Raji (cell line): ENCODE data around the gene CHSY1.

Experiments used
- POLR2A ChIP-seq: IDR thresholded peaks from 2 replicates; pipeline ENCODE4 v1.6.1; 2011; ENCODE audit warnings: low read depth, low read length, control low read depth; ENCODE audit not compliant: insufficient read depth

The CHSY1 gene

DNA sequence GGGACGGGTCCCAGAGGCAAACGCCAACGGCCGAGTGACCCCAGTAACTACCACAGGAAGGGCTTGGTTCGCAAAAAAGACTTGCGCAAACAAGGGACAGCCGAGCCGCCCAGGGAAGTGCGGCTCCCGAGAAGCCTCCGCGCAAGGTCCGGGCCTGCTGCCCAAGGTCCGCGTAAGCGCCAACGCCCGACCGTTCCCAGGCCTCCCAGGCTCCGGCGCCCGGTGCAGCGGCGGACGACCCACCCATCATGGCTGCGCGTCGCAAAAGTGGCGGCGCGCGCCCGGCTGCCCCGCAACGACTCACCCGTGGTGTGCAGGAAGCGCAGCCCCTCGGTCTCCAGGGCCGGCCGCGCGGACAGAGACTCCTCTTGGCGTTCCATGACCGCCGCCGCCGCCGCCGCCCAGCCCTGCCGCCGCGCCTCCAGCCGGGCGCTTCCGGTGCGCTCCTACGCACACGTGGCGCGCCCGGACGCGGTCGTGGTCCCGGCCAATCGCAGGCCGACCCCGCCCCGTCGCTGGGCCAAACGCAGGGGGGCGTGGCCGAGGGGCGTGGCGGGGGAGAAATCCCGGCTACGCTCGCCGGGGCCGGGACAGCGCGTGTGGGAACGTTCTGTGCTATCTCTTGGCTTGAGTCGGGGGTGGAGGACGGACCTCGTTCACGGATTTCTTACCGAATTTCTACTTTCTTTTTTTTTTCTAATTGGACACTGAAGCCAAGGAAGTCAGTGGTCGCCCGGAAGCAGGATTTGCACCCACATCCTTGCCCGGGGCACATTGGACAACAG is 25.4 kb upstream of the CHSY1 start, which contains the start of gene SELENOS:
SELENOS (minus strand) TSS at position 448 of the 785 bp plus-strand sequence; CDS start at position 380, 68 bp downstream.
- peak; percentile 64 for TF ChIP-seq POLR2A

GRCh38 chr15:101276501-101277037 is 24.7 kb upstream of the CHSY1 start:
- TF ChIP-seq POLR2A: no peak

- no peak for TF ChIP-seq POLR2A
These were observed 23.2 kb upstream of the CHSY1 start for GRCh38 chr15:101275018-101275417.

DNA sequence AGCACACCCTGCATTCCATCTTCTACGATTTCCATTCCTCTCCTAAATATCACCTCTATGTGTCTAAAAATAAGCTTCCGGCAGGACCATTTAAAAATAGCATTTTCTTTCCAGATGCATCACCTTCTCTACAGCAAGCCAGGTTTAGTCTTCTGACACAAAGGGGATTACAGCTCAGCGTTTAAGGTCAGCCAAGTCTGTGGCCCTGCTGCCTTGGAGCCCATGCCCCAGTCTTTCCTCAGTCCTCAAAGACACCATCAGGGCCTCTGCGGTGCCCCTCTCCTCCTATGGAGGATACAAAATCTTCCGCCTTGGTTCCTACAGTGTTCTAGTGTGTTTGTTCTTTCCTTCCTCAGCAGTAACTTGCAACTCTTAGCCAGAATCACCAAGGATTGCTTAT is 21.7 kb upstream of the CHSY1 start:
- no peak for TF ChIP-seq POLR2A

GRCh38 chr15:101272584-101272983 is 20.7 kb upstream of the CHSY1 start:
- no peak for TF ChIP-seq POLR2A

DNA sequence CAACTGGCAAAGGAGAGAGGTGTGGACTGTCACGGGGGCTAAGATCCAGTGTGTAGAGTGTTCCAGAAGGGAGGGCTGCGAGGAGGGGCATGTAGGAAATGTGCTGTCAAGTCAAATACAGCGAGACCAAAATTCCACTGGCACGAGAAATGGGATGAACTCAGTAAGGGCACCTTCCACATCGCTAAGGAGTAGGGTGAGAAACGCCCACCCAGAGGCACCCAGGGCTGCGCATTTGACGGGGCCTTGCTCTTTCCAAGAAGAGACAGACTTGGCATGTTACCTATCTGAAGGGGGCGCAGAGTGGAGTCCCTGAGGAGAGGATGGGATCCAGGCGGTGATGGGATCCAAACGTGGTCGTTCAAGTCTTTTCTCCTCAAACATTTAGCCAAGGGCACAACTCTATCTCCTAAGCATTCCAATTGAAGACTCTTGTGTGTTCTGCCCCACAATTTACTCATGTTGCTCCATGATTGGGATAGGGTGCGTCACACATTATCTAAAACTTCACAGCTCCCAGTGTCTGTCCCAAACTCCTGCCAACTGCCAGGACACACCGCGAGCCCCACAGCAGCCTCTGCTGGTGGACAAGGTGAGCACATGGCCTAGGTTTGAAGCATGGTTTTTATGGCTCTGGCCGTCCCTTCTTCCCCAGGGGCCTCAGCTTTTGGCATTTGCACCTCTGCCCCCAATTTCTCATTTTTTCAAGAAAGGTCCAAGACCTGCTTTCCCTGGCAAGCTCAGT is 17.8 kb upstream of the CHSY1 start:
- no peak for TF ChIP-seq POLR2A

GRCh38 chr15:101267320-101268104 is 15.7 kb upstream of the CHSY1 start:
- no peak for TF ChIP-seq POLR2A

GRCh38 chr15:101266787-101267186 is 14.9 kb upstream of the CHSY1 start:
- TF ChIP-seq POLR2A: no peak

DNA sequence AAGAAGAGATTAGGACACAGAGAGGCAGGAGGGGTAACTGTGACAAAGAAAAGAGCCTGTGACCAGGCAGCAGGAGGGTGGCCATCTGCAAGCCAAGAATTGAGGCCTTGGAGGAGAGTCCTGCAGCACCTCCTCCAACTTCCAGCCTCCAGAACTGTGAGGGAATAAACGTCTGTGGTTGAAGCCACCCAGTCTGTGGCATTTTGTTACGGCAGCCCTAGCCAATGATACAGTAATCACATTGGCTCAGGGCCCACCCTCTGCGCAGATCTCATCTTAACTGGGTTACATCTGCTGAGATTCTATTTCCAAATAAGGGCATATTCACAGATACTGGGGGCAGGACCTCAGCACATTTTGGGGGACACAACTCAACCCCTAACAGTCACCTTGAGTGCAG is 14.2 kb upstream of the CHSY1 start:
- TF ChIP-seq POLR2A: no peak

- TF ChIP-seq POLR2A: no peak
These were observed 13.2 kb upstream of the CHSY1 start for GRCh38 chr15:101264911-101265641.

DNA sequence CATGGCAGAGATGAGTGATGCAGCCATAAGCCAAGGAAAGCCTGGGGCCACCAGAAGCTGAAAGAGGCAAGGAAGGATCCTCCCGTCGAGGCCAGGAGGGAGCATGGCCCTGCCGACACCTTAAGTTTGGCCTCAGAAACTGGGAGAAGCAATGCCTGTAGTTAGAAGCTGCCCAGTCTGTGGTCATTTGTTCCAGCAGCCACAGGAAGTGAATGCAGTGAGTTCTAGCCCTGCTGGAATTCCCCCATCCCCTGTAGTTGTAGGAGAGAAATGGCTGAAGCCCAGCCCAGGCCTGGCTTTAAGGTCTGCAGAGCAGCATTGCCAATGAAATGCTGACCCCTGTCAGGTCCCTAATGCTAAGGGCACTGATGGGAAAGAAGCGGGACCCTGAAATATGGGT is 12.2 kb upstream of the CHSY1 start:
- no peak for TF ChIP-seq POLR2A

GRCh38 chr15:101262551-101262950 is 10.7 kb upstream of the CHSY1 start:
- no peak for TF ChIP-seq POLR2A

DNA sequence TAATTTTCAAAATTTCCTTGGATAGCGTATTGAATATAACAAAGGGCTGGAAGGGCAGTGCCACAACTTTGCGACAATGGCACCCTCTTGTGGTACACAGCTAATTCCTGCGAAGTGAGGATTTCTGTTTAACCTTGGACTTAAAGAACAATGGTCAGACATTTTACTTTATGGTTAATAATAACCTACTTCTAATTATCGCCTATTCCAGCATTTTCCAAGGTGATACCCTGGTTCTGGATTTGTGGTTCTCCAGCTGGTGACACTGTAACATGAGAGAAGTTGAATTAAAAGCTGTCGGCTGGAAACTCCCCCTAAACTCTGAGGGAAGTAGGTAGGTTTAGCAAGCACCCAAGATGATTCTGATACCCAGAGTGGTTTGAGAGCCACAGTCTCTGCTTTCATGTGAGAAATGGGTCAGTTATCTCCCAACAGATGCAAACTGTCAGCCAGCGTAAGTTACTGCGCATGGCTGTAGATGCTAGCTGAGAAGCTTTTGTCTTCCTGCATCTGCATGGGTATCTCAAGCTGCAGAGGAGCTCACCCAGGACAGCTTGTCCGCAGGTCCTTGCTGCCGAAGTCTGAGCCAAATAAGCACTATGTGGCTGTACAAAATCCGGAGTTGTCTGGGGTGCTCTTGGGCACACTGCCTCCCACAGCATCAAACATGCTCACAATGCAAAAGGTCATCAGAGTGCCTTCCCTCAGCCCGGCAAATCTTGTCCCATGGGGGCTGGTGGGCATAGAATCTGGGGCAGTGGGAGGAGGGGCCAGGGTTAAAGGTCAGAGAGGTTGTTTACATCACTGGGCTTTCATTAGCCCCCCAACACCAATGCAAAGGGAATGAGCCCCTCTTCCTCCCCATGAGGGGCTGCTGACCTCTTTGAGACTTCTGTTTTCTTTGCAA is 6.6 kb upstream of the CHSY1 start:
- TF ChIP-seq POLR2A: no peak

GRCh38 chr15:101256757-101257156 is 4.9 kb upstream of the CHSY1 start:
- TF ChIP-seq POLR2A: no peak

DNA sequence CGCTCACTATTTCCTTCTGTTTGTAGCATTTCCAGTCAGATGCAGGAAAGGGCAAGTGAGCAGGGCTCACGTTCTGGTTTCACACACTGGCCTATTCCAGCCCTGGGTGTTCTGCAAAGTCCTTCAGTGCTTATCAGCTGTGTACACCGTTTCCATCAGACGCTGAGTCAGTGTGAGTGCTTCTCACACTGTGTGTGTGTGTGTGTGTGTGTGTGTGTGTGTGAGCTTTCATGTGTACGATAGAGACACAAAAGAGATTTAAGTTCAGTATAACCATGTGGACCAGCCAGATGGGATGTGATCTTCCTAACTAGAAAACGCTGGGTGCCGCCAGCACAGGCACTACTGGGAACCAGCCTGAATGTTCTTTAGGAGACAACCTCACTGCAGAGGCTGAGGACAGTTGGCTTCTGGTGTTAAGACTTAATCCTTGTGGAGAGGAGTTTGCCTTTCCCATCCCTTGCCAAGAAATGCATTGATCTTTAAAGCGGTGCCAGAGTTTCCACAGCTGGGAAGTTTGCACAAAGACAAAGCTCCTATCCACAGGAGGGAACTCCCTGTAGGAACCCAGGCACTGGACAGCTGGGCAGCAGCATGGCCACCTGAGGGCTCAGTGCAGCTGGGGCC is 3.9 kb upstream of the CHSY1 start:
- TF ChIP-seq POLR2A: no peak
